Hematopoietic multipotent progenitor cell treated with erythropoietin and hydrocortisone succinate and interleukin-3 and kit ligand, for 15 days (in vitro differentiated cells): ENCODE data around the gene THRA.
"Not testable (repeated sequence)": the region's sequence is repeated elsewhere in the genome, so short reads cannot be mapped to it uniquely, and the experiment has no call there.

Experiments used
- DNase-seq: peaks from one replicate; pipeline ENCODE4 v3.0.0-alpha.2; 2015; ENCODE audit warnings: low spot score

THRA gene

GRCh38 chr17:40113110-40113906, 50.5 kb downstream of the THRA start:
- DNase-seq = peak; percentile 88

- DNase-seq = no peak
Observed at GRCh38 chr17:40113907-40114245, 51.1 kb downstream of the THRA start.

- no peak for DNase-seq
Observed at GRCh38 chr17:40115101-40115436, 52.3 kb downstream of the THRA start.

GRCh38 chr17:40121181-40122135, 58.7 kb downstream of the THRA start, which contains the start of gene MSL1:
Gene MSL1 (plus strand): TSS chr17:40121971. CDS start chr17:40122613, 642 bp downstream.
- DNase-seq = peak; percentile 79

- peak; percentile 43 for DNase-seq
Observed at GRCh38 chr17:40122136-40122998, 59.6 kb downstream of the THRA start.

- no peak for DNase-seq
Observed at GRCh38 chr17:40122999-40123810, 60.4 kb downstream of the THRA start.

GRCh38 chr17:40123811-40124114, 61.0 kb downstream of the THRA start:
- DNase-seq = no peak

GRCh38 chr17:40124279-40125141, 61.7 kb downstream of the THRA start:
- DNase-seq = no peak

GRCh38 chr17:40129498-40129897, 66.7 kb downstream of the THRA start:
- no peak for DNase-seq

- no peak for DNase-seq
Observed at GRCh38 chr17:40130352-40131042, 67.7 kb downstream of the THRA start.

GRCh38 chr17:40134184-40134583, 71.4 kb downstream of the THRA start:
- DNase-seq = no peak

- DNase-seq = no peak
Observed at GRCh38 chr17:40135817-40136216, 73.1 kb downstream of the THRA start.

- no peak for DNase-seq
Observed at GRCh38 chr17:40139566-40140058, 76.8 kb downstream of the THRA start.

GRCh38 chr17:40143166-40143565, 80.4 kb downstream of the THRA start:
- not testable (repeated sequence) for DNase-seq
